ENCODE data around the gene PRKAG2.

- TF ChIP-seq GATA2 (IDR thresholded peaks at IDR 0.05; ENCODE audit: low read depth, low read length): no peak
- no peak for TF ChIP-seq GATA3 (IDR thresholded peaks at IDR 0.05; ENCODE audit: low read depth, low read length)
These were observed 55.7 kb downstream of the PRKAG2 start for GRCh38 chr7:151821226-151821625.

All from SH-SY5Y (cell line).